ENCODE measurements around the gene ATG16L2. TPM values are rescaled to one million over a fixed set of nuclear protein-coding genes. Genes with fewer than 3 reads are reported as not detected.
"Not testable (repeated sequence)": the region's sequence is repeated elsewhere in the genome, so short reads cannot be mapped to it uniquely, and the experiment has no call there.

The ATG16L2 gene
- total RNA-seq, 3 donors from 2014 or later, result 37.7 to 64.3 (median 52.5) TPM

DNA sequence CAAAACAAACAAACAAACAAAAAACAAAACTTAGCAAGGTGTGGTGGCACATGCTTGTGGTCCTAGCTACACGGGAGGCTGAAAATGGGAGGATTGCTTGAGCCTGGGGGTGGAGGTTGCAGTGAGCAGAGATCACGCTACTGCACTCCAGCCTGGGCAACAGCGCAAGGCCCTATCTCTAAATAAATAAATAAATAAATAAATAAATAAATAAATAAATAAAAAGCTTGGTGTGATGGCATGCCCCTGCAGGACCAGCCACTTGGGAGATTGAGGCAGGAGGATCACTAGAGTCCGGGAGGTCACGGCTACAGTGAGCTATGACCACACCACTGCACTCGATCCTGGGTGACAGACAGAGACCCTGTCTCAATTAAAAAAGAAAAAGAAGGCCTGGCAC lies 11.4 kb upstream of the ATG16L2 start:
- intact Hi-C loops (cut with DNase I, micrococcal nuclease), result no loop called here
- no peaks in the 10 kb centered on the region for H3K4me1 ChIP-seq (ENCODE audit: low read depth)
- no peak overlapping the region for H3K4me3 ChIP-seq
- TF ChIP-seq, protein P1, sequence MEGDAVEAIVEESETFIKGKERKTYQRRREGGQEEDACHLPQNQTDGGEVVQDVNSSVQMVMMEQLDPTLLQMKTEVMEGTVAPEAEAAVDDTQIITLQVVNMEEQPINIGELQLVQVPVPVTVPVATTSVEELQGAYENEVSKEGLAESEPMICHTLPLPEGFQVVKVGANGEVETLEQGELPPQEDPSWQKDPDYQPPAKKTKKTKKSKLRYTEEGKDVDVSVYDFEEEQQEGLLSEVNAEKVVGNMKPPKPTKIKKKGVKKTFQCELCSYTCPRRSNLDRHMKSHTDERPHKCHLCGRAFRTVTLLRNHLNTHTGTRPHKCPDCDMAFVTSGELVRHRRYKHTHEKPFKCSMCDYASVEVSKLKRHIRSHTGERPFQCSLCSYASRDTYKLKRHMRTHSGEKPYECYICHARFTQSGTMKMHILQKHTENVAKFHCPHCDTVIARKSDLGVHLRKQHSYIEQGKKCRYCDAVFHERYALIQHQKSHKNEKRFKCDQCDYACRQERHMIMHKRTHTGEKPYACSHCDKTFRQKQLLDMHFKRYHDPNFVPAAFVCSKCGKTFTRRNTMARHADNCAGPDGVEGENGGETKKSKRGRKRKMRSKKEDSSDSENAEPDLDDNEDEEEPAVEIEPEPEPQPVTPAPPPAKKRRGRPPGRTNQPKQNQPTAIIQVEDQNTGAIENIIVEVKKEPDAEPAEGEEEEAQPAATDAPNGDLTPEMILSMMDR (IDR thresholded peaks at IDR 0.05), result no peak
- H3K36me3 ChIP-seq (ENCODE audit: low read depth), result no peaks in the 10 kb centered on the region
- no peak for ATAC-seq
- DNase-seq, result peak in 1 of 3 donors; percentile 3
- no peaks in the 10 kb centered on the region for H3K9me3 ChIP-seq

DNA sequence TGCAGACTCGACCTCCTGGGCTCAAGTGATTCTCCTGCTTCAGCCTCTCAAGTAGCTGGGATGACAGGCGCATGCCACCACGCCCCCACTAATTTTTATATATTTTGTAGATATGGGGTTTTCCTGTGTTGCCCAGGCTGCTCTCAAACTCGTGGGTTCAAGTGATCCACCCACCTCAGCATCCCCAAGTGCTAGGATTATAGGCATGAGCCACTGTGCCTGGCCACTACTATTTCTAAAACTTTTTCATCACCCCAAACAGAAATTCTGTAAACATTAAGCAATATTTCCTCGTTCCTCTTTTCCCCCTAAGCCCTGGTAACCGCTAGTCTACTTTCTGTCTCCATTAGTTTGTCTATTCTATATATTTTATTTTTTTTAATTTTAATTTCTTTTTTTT lies 9.0 kb upstream of the ATG16L2 start:
- Histone ChIP-seq H3K4me3 (no peak overlapping the region), H3K9me3 (no peaks in the 10 kb centered on the region), H3K36me3 (ENCODE audit: low read depth) (no peaks in the 10 kb centered on the region), H3K4me1 (ENCODE audit: low read depth) (no peaks in the 10 kb centered on the region)
- TF ChIP-seq, protein P1 (IDR thresholded peaks at IDR 0.05), result no peak
- intact Hi-C loops (cut with DNase I, micrococcal nuclease), result no loop called here
- ATAC-seq (no peak), DNase-seq (peak in 2 of 3 donors; percentile 2 to 4)

DNA sequence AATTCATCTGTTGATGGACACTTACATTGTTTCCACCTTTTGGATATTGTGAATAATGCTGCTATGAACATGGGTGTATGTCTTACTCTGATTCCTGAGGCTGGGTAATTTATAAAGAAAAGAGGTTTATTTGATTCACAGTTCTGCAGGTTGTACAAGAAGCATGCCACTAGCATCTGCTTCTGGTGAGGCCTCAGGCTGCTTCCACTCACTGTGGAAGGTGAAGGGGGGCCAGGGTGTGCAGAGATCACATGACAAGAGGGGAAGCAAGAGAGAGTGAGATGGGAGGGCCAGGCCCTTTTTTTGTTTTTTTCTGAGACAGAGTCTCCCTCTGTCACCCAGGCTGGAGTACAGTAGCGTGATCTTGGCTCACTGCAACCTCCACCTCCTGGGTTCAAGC lies 7.8 kb upstream of the ATG16L2 start:
- H3K4me3 ChIP-seq; intact Hi-C loops (cut with DNase I, micrococcal nuclease); ATAC-seq; H3K36me3 ChIP-seq (ENCODE audit: low read depth); H3K4me1 ChIP-seq (ENCODE audit: low read depth); H3K9me3 ChIP-seq: not testable (repeated sequence)
- peak in 1 of 3 donors; percentile 13 for DNase-seq

DNA sequence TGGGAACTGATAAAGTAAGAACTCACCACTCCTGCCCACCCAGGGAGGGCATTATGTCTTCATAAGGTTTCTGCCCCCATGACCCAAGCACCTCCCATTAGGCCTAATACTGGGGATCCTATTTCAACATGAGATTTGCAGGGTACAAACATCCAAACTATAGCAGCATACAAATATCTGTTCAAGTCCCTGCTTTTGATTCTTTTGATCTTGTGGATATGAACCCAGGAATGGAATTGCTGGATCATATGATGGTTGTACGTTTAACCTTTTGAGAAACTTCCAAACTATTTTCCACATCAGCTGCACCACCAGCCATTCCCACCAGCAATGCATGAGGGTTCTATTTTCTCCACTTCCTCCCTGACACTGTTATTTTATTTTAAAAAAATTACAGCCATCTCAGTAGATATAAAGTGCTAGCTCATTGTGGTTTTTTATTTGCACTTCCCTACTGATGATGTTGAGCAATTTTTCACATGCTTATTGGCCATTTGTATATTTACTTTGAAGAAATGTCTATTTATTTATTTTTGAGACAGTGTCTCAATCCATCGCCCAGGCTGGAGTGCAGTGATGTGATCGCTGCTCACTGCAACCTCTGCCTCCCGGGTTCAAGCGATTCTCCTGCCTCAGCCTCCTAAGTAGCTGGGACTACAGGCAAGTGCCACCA lies 7.1 kb upstream of the ATG16L2 start:
- Histone ChIP-seq H3K9me3 (no peaks in the 10 kb centered on the region), H3K4me1 (ENCODE audit: low read depth) (no peaks in the 10 kb centered on the region), H3K36me3 (ENCODE audit: low read depth) (no peaks in the 10 kb centered on the region), H3K4me3 (no peak overlapping the region)
- DNase-seq (peak in 1 of 3 donors; percentile 26), ATAC-seq (peak; percentile 31)
- TF ChIP-seq, protein P1 (IDR thresholded peaks at IDR 0.05), result no peak
- intact Hi-C loops (cut with DNase I, micrococcal nuclease), result no loop called here

DNA sequence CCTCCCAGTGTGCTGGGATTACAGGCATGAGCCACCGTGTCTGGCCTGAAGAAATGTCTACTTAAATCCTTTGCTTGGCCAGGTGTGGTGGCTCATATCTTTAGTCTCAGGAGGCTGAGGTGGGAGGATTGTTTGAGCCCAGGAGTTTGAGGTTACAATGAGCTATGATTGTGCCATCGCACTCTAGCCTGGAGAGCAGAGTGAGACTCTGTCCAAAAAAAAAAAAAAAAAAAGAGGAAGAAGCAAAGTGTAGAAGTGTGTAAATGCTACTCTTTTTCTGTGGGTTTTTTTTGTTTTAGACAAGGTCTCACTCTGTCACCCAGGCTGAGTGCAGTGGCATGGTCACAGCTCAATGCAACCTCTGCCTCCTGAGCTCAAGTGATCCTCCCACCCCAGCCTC lies 6.4 kb upstream of the ATG16L2 start:
- Histone ChIP-seq H3K4me1 (ENCODE audit: low read depth) (peaks cover 2% of the 10 kb centered on the region), H3K36me3 (ENCODE audit: low read depth) (no peaks in the 10 kb centered on the region), H3K4me3 (no peak overlapping the region), H3K9me3 (no peaks in the 10 kb centered on the region)
- TF ChIP-seq, protein P1 (IDR thresholded peaks at IDR 0.05), result no peak
- DNase-seq (no peak), ATAC-seq (peak; percentile 35)
- intact Hi-C loops (cut with DNase I, micrococcal nuclease), result no loop called here

DNA sequence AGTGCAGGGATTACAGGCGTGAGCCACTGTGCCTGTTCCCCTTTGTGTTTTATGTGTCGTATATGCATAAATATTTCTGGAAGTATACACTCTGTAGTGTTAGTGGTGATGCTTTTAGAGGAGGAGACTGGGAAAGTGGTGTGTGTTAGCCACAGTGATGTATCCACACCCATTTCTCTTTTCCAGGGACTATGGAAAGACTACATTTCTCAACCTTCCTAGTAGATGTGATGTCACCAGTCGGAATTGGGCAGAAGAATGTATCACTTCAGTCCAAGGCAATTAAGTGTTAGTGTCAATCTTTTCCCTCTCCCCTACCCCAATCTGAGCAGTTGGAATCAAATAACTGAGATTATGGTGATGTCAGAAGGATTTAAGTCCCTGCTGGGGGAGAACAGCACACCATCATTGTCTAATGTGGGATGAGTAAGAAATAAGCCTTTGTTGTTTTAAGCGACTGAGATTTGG lies 5.8 kb upstream of the ATG16L2 start:
- Histone ChIP-seq H3K36me3 (ENCODE audit: low read depth) (no peaks in the 10 kb centered on the region), H3K9me3 (no peaks in the 10 kb centered on the region), H3K4me3 (no peak overlapping the region), H3K4me1 (ENCODE audit: low read depth) (peaks cover 7% of the 10 kb centered on the region)
- no peak for DNase-seq
- no peak for ATAC-seq
- TF ChIP-seq, protein P1 (IDR thresholded peaks at IDR 0.05), result no peak
- intact Hi-C loops (cut with DNase I, micrococcal nuclease), result no loop called here

DNA sequence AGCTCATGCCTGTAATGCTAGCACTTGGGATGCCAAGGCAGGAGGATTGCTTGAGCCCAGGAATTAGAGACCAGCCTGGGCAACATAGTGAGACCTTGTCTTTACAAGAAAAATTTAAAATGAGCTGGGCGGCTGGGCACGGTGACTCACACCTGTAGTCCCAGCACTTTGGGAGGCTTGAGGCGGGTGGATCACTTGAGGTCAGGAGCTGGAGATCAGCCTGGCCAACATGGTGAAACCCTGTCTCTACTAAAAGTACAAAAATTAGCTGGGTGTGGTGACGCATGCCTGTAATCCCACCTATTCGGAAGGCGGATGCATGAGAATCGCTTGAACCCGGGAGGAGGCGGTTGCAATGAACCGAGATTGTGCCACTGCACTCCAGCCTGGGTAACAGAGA lies 2.5 kb upstream of the ATG16L2 start:
- intact Hi-C loops (cut with DNase I, micrococcal nuclease); H3K9me3 ChIP-seq; H3K36me3 ChIP-seq (ENCODE audit: low read depth); DNase-seq; ATAC-seq; H3K4me3 ChIP-seq: not testable (repeated sequence)
- peaks cover 24% of the 10 kb centered on the region for H3K4me1 ChIP-seq (ENCODE audit: low read depth)

Measured in mucosa of descending colon (tissue), 3 donors.